A549 (cell line): ENCODE measurements around the gene CNTFR. TPM values are rescaled to one million over a fixed set of nuclear protein-coding genes. Genes with fewer than 3 reads are reported as not detected.

Source experiments
- ATAC-seq, 2 experiments: fragments of 200-7000 bp in 1 of 2; fragments of >200 bp in 1 of 2; cut with Nextera tagmentation in 1 of 2; cut with Tn5 transposase in 1 of 2; 3 replicates each; pipeline versions ENCODE4 v1.8.0 to v1.9.1; 2018 to 2020; ENCODE audit warnings: mild to moderate bottlenecking in 1 of 2, moderate library complexity in 1 of 2
- CTCF ChIA-PET: fragments of 300-600 bp; sonication (Branson Sonifier 250); formaldehyde crosslinking; extraction: SDS; loops from one replicate; lab custom pipeline; 2021; ENCODE audit warnings: antibody characterized with exemption, inconsistent platforms; lab: Yijun Ruan, JAX
- POLR2A ChIA-PET: fragments of 350-600 bp; formaldehyde crosslinking; extraction: SDS; loops from one replicate; lab custom pipeline; 2021; ENCODE audit warnings: antibody characterized with exemption, inconsistent platforms; lab: Yijun Ruan, JAX
- DNase-seq, 2 experiments: peaks; one replicate each; pipeline versions ENCODE4 v3.0.0 to v3.0.0-alpha.2; 2011 to 2016; ENCODE audit warnings: low read depth in 1 of 2, low spot score in 1 of 2
- FAIRE-seq: peaks from 2 replicates; lab custom pipeline; 2011; peaks lifted over from hg19 to GRCh38; lab: Jason Lieb, UNC
- H3K27ac ChIP-seq, 2 experiments: fragments of >200 bp; sonication (Bioruptor Twin); formaldehyde crosslinking; 3 replicates each; pipeline ENCODE4 v1.5.1; 2016 to 2017
- H3K4me1 ChIP-seq: fragments of >200 bp; sonication (Bioruptor Twin); formaldehyde crosslinking; 3 replicates; pipeline ENCODE4 v1.6.1; 2016
- H3K4me2 ChIP-seq: fragments of >200 bp; sonication (Bioruptor Twin); formaldehyde crosslinking; 3 replicates; pipeline ENCODE4 v1.6.1; 2016
- H3K4me3 ChIP-seq: fragments of >200 bp; sonication (Bioruptor Twin); formaldehyde crosslinking; 3 replicates; pipeline ENCODE4 v1.5.1; 2016
- H3K9me3 ChIP-seq: fragments of >200 bp; sonication (Bioruptor Twin); formaldehyde crosslinking; 3 replicates; pipeline ENCODE4 v1.6.1; 2016
- BCL3 ChIP-seq: fragments of >200 bp; sonication (Bioruptor Twin); formaldehyde crosslinking; IDR thresholded peaks from 3 replicates; pipeline ENCODE4 v1.6.1; 2016
- BHLHE40 ChIP-seq: IDR thresholded peaks from 2 replicates; pipeline ENCODE4 v1.6.1; 2012; ENCODE audit warnings: low read depth, low read length, inconsistent platforms
- CHD2 ChIP-seq: fragments of 150-350 bp; IDR thresholded peaks from 2 replicates; pipeline ENCODE4 v1.6.1; 2014; ENCODE audit warnings: low read length; ENCODE audit not compliant: partially characterized antibody
- EHF ChIP-seq: fragments of 250-450 bp; sonication (Bioruptor Pico); IDR thresholded peaks from 2 replicates; pipeline ENCODE4 v1.5.0; 2020; ENCODE audit warnings: mild to moderate bottlenecking
- EP300 ChIP-seq, 2 experiments: fragments of >200 bp; sonication (Bioruptor Twin); formaldehyde crosslinking; IDR thresholded peaks; 2 replicates in 1 of 2; 3 replicates in 1 of 2; pipeline ENCODE4 v1.6.1; 2016 to 2017
- FOSB ChIP-seq: fragments of 250-450 bp; sonication (Bioruptor Pico); IDR thresholded peaks from 2 replicates; pipeline ENCODE4 v1.5.0; 2020; ENCODE audit warnings: mild to moderate bottlenecking, moderate library complexity
- HDAC2 ChIP-seq: fragments of 200-600 bp; sonication (generic); IDR thresholded peaks from 2 replicates; pipeline ENCODE4 v1.6.1; 2016
- KDM1A ChIP-seq: fragments of 200-600 bp; sonication (generic); IDR thresholded peaks from 2 replicates; pipeline ENCODE4 v1.6.1; 2016; ENCODE audit warnings: low read depth, mild to moderate bottlenecking
- MAZ ChIP-seq: fragments of 150-350 bp; IDR thresholded peaks from 2 replicates; pipeline ENCODE4 v1.6.1; 2014; ENCODE audit warnings: antibody characterized with exemption, low read depth, low read length, borderline replicate concordance
- MYC ChIP-seq: IDR thresholded peaks from 2 replicates; pipeline ENCODE4 v1.6.1; 2012; ENCODE audit warnings: mild to moderate bottlenecking, inconsistent platforms, low read length, improper control_type of control experiment, borderline replicate concordance
- NFE2L2 ChIP-seq: fragments of 150-350 bp; conservative IDR thresholded peaks from 2 replicates; pipeline ENCODE4 v1.6.1; 2014; ENCODE audit warnings: low read length
- NPAS2 ChIP-seq: fragments of 250-450 bp; sonication (Bioruptor Pico); IDR thresholded peaks from 2 replicates; pipeline ENCODE4 v1.8.0; 2022; ENCODE audit warnings: mild to moderate bottlenecking, moderate library complexity, borderline replicate concordance
- NR3C1 ChIP-seq: fragments of >200 bp; sonication (Bioruptor Twin); formaldehyde crosslinking; IDR thresholded peaks from 3 replicates; pipeline ENCODE4 v1.6.1; 2017
- PHF8 ChIP-seq: fragments of 200-600 bp; sonication (generic); IDR thresholded peaks from 2 replicates; pipeline ENCODE4 v1.6.1; 2016; ENCODE audit warnings: low read depth, mild to moderate bottlenecking, antibody characterized with exemption, moderate library complexity, borderline replicate concordance
- POLR2AphosphoS2 ChIP-seq: conservative IDR thresholded peaks from 2 replicates; pipeline ENCODE4 v1.6.1; 2012; ENCODE audit warnings: low read length, improper control_type of control experiment, inconsistent platforms
- REST ChIP-seq: fragments of 200-600 bp; sonication (generic); IDR thresholded peaks from 2 replicates; pipeline ENCODE4 v1.6.1; 2016; ENCODE audit warnings: antibody characterized with exemption, mild to moderate bottlenecking, moderate library complexity
- SMC3 ChIP-seq: fragments of >200 bp; sonication (Bioruptor Twin); formaldehyde crosslinking; IDR thresholded peaks from 3 replicates; pipeline ENCODE4 v1.6.1; 2018; ENCODE audit warnings: inconsistent platforms
- TFCP2L1 ChIP-seq: fragments of 250-450 bp; sonication (Bioruptor Pico); IDR thresholded peaks from 2 replicates; pipeline ENCODE4 v1.5.0; 2021; ENCODE audit warnings: mild to moderate bottlenecking
- ZFP36 ChIP-seq: fragments of 450-650 bp; IDR thresholded peaks from 2 replicates; pipeline ENCODE4 v1.6.1; 2014; ENCODE audit warnings: borderline replicate concordance; ENCODE audit not compliant: partially characterized antibody
- ZSCAN20 ChIP-seq: fragments of 250-450 bp; sonication (Bioruptor Pico); IDR thresholded peaks from 2 replicates; pipeline ENCODE4 v1.8.0; 2022; ENCODE audit warnings: mild to moderate bottlenecking, moderate library complexity
- WGBS: methylation state at CpG from one replicate; pipeline ENCODE4 v1.1.6; 2017; ENCODE audit errors: missing lambda C conversion rate; 5-methylcytosine and 5-hydroxymethylcytosine counted together
- polyA plus RNA-seq, 4 experiments: library from polyadenylated mRNA; depleted of rRNA in 3 of 4; stranded (reverse); fragments of >200 nt; fragmentation: RNase III in 1 of 4; extraction: RNeasy Plus Mini Kit Qiagen cat#74134 plus additional on column Dnase treatment in 1 of 4; gene quantifications; 2 replicates in 3 of 4; 3 replicates in 1 of 4; pipeline ENCODE4 v1.2.3, GENCODE V29; 2011 to 2017
- TF ChIP-seq, protein P1 (sequence below): fragments of >200 bp; sonication (Bioruptor Twin); formaldehyde crosslinking; IDR thresholded peaks from 2 replicates; pipeline ENCODE4 v1.6.1; 2016

The CNTFR gene
- polyA plus RNA-seq, 2 of the 4 experiments (the other 2 are of a cell fraction) = 0.09 TPM; not detected in 1

GRCh38 chr9:34611811-34612787 lies 22.6 kb upstream of the CNTFR start, which contains the start of gene RPP25L (continued):
- TF ChIP-seq, protein P1, sequence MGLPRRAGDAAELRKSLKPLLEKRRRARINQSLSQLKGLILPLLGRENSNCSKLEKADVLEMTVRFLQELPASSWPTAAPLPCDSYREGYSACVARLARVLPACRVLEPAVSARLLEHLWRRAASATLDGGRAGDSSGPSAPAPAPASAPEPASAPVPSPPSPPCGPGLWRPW = no peak
- TF ChIP-seq BCL3 (peak; percentile 86), EP300 (IDR thresholded peaks at IDR 0.05) (no peak), SMC3 (no peak), EHF (no peak), PHF8 (peak; percentile 87)

DNA sequence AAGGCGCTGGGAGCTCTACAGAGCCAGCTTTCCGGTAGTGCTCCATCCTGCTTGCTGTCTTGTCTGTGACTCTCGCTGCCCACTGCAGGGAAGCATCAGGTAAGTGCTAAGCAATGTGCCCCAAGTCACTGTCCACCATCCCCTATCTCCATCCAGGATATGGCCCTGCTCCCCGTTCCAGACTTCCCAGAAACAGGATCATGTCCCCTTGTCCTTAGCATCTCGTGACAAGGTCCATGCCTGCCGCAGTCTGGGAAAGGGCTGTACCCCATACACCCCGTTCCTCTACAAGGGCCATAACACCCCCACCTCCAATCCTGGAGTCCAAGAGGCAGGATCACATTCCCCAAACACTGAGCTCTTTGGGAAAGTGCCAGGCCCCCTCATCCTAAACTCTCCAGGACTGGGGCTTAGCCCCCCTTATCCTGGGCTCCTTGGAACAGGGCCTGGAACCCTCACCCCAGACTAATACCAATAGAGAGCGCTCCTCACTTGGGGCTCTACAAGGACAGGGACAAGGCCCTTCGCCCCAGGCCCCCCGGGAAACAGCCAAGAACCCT lies 21.8 kb upstream of the CNTFR start:
- no peak for TF ChIP-seq MAZ
- ChIA-PET CTCF (interaction anchor here (0.9 to 17.0 kb wide), 8 partner anchors 9 to 63 kb away, joined by 3 to 429 read pairs (median 4); partner anchors contain the start of genes ARID3C and SIGMAR1), POLR2A (no interaction called here)
- peak overlapping the region; percentile 75 for H3K4me3 ChIP-seq
- peak overlapping the region; percentile 96 for H3K4me2 ChIP-seq
- no peaks in the 10 kb centered on the region for H3K9me3 ChIP-seq
- FAIRE-seq = no peak
- H3K4me1 ChIP-seq = peaks cover 18% of the 10 kb centered on the region; the same call in 1 of the 3 replicates
- peak overlapping the region; percentile 91 to 94 for H3K27ac ChIP-seq
- peak; percentile 22 to 28; a peak in 4 of 6 replicates for ATAC-seq
- no peak for DNase-seq
- WGBS = 55% methylated on average over 9 of the region's 10 CpGs

DNA sequence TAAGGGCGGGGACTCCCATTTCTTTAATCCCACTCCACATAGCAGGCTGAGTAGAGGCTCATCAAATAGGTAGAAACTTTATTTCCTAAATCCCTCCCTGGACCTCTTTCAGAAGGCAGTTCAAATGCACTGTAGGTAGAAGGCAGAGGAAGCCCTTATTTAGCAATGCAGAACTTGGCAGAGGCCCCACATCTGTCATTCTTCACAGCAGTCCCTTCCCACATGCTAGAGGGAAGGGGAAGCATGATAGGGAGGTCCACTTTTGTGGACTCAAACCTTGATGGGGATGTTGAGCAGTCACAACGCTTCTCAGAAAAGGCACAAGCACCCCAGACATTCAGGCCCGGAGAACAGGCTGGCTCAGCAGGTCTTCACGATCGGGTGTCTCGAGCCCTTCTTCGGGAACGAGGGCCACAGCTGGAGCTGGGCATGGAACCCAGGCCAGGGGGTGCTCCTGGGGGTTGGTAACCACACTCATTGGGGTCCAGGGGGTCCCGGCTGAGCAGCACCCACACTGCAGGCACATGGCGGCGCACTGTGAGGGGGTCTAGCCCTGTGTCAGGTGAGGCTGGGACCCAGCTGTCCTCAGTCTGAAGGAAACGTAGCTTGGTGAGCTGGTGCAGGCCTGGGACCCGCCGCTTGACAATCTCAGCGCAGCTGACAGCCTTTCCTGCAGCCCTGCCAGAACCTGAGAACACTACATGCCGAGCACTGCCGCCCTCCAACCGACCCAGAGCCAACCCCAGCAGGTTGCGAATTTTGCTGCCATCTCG lies 21.1 kb upstream of the CNTFR start:
- Histone ChIP-seq H3K4me2 (peak overlapping the region; percentile 96), H3K9me3 (no peaks in the 10 kb centered on the region), H3K27ac (peak overlapping the region; percentile 91 to 94; a peak in 4 of 6 replicates), H3K4me3 (peak overlapping the region; percentile 75), H3K4me1 (peaks cover 18% of the 10 kb centered on the region; the same call in 1 of the 3 replicates)
- POLR2A ChIA-PET = no interaction called here
- DNase-seq (no peak), ATAC-seq (no peak), FAIRE-seq (no peak)
- CTCF ChIA-PET = interaction anchor here (0.9 to 17.0 kb wide), 6 partner anchors 8 to 63 kb away, joined by 3 to 429 read pairs (median 5); partner anchors contain the start of genes ARID3C and SIGMAR1
- 96% methylated on average over 17 of the region's 20 CpGs for WGBS
- TF ChIP-seq NFE2L2 = no peak
- no peak for TF ChIP-seq PHF8
- TF ChIP-seq BHLHE40 = no peak
- no peak for TF ChIP-seq HDAC2
- TF ChIP-seq, protein P1 = no peak
- TF ChIP-seq KDM1A = no peak
- no peak for TF ChIP-seq FOSB
- no peak for TF ChIP-seq EP300 (IDR thresholded peaks at IDR 0.05)
- no peak for TF ChIP-seq ZFP36
- TF ChIP-seq MYC = no peak
- no peak for TF ChIP-seq REST
- no peak for TF ChIP-seq TFCP2L1
- TF ChIP-seq ZSCAN20 = no peak
- no peak for TF ChIP-seq CHD2
- TF ChIP-seq POLR2AphosphoS2 = no peak
- no peak for TF ChIP-seq NPAS2
- TF ChIP-seq NR3C1 = no peak
